Measurements from ENCODE around the gene BPIFB3.

DNA sequence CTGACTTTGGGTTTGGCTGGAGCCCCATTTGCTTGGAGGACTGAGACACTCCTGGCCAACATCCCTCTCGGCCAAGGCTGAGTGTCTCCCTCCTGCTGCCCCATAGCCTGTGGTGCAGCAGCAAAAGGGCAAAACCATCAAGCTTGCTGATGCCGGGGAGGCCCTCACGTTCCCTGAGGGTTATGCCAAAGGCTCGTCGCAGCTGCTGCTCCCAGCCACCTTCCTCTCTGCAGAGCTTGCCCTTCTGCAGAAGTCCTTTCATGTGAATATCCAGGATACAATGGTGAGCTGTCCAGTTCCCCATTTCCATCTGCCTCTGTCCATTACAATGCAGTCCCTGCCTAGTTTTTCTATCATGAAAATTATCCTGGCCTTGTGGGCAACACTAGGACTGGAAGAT is 16.2 kb upstream of the BPIFB3 start:
- TF ChIP-seq, protein P1, sequence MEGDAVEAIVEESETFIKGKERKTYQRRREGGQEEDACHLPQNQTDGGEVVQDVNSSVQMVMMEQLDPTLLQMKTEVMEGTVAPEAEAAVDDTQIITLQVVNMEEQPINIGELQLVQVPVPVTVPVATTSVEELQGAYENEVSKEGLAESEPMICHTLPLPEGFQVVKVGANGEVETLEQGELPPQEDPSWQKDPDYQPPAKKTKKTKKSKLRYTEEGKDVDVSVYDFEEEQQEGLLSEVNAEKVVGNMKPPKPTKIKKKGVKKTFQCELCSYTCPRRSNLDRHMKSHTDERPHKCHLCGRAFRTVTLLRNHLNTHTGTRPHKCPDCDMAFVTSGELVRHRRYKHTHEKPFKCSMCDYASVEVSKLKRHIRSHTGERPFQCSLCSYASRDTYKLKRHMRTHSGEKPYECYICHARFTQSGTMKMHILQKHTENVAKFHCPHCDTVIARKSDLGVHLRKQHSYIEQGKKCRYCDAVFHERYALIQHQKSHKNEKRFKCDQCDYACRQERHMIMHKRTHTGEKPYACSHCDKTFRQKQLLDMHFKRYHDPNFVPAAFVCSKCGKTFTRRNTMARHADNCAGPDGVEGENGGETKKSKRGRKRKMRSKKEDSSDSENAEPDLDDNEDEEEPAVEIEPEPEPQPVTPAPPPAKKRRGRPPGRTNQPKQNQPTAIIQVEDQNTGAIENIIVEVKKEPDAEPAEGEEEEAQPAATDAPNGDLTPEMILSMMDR (IDR thresholded peaks at IDR 0.05): no peak
- TF ChIP-seq POLR2A (IDR thresholded peaks at IDR 0.05): no peak
